HG03469 (cell line): ENCODE measurements around the gene ZNF567.
"Not testable (repeated sequence)": the region's sequence is repeated elsewhere in the genome, so short reads cannot be mapped to it uniquely, and the experiment has no call there.

Experiments used
- ATAC-seq: cut with Tn5 transposase; IDR thresholded peaks from one replicate; pipeline ENCODE4 v1.9.1; 2021; ENCODE audit warnings: mild to moderate bottlenecking, moderate library complexity, moderate number of reproducible peaks; ENCODE audit not compliant: unreplicated experiment

Gene ZNF567

DNA sequence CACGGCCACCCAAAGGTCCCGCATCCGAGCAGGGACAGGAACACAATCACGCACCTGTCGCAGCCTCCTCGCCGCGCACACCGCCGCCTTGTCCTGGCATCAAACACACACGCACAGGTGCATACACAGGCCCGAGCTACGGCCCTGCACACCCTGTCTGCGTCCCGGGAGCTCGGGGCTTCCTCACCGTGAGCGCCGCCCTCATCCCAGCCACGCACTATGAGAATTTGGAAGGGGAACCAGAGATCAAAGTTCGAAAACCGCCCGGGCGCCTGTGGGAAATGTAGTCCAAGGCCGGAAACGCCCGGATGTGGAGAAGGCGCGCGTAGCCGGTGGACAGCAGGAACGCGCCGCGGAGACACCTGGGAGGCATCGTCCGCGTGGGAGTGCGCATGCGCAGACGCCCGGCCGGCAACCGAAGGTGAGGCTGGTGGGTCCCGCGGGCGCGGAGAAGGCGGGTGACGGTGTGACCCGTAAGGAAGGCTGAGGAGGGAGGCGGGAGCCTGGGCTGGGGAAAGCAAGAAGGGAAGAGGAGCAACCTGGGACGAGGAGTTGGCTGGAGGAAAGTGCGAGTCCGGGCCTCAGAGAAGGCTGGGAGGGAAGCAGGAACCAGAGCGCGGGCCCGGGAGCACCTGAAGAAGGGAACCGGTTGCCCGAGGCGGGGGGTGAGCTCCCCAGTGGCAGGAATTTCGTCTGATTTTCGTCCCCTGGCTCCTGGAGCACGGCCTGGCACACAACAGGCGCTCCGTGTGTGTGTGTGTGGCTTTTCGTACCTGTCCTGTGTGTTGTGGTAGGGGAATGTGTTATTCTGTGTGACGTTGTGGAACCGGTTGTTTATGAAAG, at the start of gene ZNF567:
Gene ZNF567, plus strand, starts transcription at position 399 of the 843 bp plus-strand sequence. CDS start 7,256 bp downstream, outside the sequence.
- peak; percentile 80 for ATAC-seq

DNA sequence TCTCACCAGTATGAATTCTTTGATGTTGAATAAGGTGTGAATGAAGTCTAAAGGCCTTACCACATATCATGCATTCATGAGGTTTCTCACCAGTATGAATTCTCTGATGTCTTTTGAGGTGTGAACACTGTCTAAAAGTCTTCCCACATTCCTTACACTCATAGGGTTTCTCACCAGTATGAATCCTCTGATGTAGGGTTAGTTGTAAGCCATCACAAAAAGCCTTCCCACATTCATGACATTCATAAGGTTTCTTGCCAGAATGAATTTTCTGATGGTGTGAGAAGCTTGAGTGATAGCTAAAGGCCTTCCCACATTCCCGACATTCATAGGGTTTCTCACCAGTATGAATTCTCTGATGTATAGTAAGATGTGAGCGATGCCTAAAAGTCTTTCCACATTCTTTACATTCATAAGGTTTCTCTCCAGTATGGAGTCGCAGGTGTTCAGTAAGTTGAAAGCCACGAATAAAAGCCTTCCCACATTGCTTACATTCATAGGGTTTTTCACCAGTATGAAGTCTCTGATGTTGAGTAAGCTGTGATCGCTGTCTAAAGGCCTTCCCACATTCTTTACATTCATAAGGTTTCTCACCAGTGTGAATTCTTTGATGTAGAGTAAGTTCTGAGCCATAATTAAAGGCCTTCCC, 48.4 kb upstream of the ZNF567 start:
- ATAC-seq: no peak

DNA sequence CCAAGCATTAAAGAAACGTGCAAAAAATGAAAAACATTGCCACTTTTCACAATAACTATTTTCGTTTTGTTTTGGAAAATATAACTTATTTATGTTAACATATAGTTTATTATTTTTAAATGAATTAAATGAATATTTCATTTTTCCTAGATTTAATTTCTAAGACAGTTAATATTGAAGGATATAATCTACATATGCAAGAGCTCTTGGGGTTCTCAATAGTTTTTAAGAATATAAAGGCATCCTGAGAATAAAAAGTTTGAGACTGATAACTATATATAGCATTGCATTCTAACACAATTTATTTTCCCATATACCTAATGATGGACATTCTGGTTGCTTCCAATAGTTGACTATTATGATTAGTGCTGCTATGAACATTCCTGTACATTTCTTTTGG, 40.7 kb upstream of the ZNF567 start:
- no peak for ATAC-seq

- no peak for ATAC-seq
These were observed 34.5 kb upstream of the ZNF567 start for GRCh38 chr19:36652958-36653357.

DNA sequence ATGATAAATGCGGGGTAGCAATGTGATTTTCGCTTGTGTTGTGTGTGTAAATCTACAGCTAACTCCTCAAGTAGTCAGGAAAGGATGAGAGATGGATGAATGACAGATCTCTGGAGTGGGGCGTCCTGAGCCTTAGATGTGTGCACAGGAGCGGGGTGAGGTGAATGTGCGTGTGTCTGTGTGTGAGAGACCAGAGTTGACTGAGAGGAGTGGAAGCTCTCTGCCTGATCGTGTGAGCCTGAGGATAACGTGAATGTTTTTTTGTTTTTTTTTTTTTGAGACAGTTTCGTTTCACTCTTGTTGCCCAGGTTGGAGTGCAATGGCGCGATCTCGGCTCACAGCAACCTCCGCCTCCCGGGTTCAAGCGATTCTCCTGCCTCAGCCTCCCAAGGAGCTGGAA, 21.6 kb upstream of the ZNF567 start:
- ATAC-seq: no peak

- ATAC-seq: no peak
These were observed 18.8 kb upstream of the ZNF567 start for GRCh38 chr19:36668646-36669045.

GRCh38 chr19:36672368-36672767, 15.0 kb upstream of the ZNF567 start:
- ATAC-seq: no peak

DNA sequence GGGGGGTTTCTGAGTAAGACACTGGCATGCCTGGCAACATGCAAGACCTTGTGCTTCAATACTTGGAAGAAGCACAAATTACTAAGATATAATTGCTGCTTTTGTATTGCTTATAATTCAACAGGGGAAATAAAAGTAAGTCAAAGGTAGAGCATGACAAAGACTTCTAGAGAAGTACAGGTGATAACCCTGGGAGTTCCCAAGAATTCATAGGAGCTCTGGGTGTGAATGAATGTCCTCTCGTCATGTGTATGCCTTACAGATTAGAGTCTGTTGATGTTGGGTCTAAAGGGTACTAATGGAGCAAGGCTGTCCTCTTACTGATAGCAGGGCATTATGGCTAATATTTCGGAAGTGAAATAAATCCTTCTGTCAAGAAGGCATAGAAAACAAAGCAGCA, 13.2 kb upstream of the ZNF567 start:
- ATAC-seq: no peak

GRCh38 chr19:36679455-36679854, 8.0 kb upstream of the ZNF567 start:
- no peak for ATAC-seq

- ATAC-seq: no peak
These were observed 1.6 kb upstream of the ZNF567 start for GRCh38 chr19:36685835-36686234.

DNA sequence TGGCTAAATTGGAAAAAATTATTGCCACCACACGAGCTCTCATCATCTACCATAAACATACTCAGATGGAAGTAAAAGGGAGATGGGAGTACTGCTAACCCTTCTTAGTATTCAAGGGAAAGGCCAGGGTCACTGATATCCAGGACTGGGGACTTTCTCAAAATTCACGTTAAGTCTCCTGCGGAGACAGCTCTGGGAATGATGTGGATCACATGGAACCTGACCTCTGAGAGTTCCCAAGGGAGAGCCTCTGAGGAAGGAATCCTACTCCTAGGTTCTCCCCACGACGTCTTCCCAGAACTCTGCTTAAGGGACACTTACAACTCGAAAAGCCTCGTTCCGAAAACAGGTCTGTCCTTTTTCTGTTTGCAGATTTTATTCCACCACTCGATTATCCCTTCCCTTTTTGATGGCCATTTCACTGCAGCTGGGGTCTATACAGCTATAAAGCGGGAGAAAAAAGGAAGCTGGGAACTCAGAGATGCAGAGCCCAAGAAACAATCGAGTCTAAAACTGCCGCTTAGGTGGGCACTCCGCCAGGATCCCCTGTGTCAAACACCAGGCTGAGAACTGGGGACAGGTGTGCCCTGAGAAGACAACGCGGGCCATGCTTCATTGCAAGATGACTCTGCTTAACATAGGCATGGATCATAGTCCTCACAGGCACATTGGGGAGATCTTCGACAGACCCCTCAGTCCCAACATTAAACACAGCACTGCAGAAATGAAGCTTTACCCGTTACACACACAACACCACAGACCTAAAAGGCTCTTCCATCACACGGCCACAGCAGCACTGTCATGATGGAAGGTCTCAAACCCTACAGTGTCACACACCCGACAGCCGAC, 823 bp upstream of the ZNF567 start:
- ATAC-seq: no peak

DNA sequence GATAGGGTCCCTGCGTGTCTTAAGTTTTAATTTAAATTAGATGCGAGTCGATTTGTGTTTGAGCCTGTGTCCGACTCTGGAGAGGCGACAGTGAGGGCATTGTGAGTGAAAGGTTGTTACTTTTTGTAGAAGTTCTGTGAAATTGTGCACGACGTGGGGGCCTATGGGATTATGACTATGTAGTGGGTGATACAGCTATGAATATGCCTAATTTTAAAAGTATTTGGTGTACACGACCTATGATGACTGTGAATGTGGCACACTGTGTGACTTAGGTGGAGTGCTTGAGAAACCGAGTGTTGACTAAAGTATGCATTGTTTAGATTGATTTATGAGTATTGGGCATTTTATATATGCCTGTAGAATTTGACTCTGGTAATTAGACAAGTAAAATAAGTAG, 646 bp downstream of the ZNF567 start:
- no peak for ATAC-seq

- ATAC-seq: no peak
These were observed 19.7 kb downstream of the ZNF567 start for GRCh38 chr19:36707134-36707533.

DNA sequence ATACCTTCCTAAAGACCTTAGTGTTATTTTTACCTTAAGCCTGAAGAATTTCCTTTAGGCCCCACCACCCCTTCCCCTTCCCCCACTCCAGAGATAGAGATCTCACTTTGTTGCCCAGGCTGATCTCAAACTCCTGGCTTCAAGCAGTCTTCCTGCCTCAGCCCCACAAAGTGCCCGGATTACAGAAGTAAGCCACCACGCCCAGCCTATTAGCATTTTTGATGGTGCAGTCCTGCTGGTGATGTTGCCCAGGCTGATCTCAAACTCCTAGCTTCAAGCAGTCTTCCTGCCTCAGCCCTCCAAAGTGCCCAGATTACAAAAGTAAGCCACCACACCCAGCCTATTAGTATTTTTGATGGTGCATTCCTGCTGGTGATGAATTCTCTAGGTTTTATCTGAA, 22.0 kb downstream of the ZNF567 start:
- no peak for ATAC-seq

GRCh38 chr19:36719687-36720556, 32.5 kb downstream of the ZNF567 start:
- no peak for ATAC-seq

DNA sequence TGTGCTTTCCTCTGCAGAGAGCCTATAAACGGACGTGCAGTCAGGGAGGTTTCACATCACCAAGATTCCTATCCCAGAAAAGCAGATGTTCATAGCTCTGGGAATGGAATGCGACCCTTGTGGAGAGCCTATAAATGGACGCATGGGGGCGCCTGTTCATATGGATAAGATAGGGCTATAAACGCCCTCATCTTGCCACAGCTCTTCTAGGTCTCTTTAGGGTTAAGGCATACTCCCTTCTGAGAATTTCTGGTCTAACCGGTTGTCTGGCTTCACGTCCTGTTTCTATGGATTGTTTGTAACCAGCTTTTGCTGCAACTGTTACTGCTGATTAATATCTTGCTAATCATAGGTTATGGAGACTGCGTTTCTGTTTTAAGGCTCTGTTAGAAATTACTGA, 48.8 kb downstream of the ZNF567 start:
- not testable (repeated sequence) for ATAC-seq

DNA sequence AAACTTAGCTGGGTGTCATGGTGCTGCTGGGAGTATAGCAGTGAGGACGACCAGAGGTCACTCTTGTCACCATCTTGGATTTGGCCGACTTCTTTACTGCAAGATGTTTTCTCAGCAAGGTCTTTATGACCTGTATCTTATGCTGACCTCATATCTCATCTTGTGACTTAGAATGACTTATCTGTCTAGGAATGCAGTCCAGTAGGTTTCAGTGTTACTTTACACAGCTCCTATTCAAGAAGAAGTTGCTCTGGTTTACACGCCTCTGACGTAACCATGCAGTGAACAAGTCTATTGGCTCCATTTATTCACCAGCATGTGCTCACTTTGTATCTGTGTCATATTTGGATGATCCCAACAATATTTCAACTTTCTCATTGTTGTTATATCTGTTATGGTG, 58.5 kb downstream of the ZNF567 start:
- no peak for ATAC-seq

- no peak for ATAC-seq
These were observed 60.3 kb downstream of the ZNF567 start for GRCh38 chr19:36747750-36748149.

- no peak for ATAC-seq
These were observed 61.2 kb downstream of the ZNF567 start for GRCh38 chr19:36748431-36749275.

DNA sequence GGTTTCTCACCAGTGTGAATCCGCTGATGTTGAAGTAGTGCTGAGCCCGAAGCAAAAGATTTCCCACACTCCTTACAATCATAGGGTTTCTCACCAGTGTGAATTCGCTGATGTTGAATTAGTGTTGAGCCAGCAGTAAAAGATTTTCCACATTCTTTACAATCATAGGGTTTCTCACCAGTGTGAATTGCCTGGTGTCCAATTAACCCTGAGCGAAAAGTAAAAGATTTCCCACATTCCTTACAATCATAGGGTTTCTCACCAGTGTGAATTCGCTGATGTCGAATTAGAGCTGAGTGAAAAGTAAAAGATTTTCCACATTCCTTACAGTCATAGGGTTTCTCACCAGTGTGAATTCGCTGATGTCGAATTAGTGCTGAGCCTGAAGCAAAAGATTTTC, 62.2 kb downstream of the ZNF567 start:
- not testable (repeated sequence) for ATAC-seq
